Smooth muscle cell (in vitro differentiated cells): Measurements from ENCODE around the gene HOXC5. TPM values are rescaled to one million over a fixed set of nuclear protein-coding genes. Genes with fewer than 3 reads are reported as not detected.

Source experiments
- DNase-seq: peaks from one replicate; lab custom pipeline; 2025; ENCODE audit not compliant: unreplicated experiment; lab: John Stamatoyannopoulos, UW
- H2AFZ ChIP-seq: fragments of 200-600 bp; sonication (generic); 2 replicates; pipeline ENCODE4 v1.6.0; 2016; ENCODE audit warnings: antibody characterized with exemption, low read depth, mild to moderate bottlenecking
- H3F3A ChIP-seq: fragments of 200-600 bp; sonication (generic); 2 replicates; pipeline ENCODE4 v1.6.0; 2017; ENCODE audit warnings: antibody characterized with exemption, low read depth
- H3K27ac ChIP-seq: fragments of 200-600 bp; sonication (generic); 2 replicates; pipeline ENCODE4 v1.5.1; 2016; ENCODE audit warnings: low read depth, mild to moderate bottlenecking
- H3K27me3 ChIP-seq: fragments of 200-600 bp; sonication (generic); 2 replicates; pipeline ENCODE4 v1.6.1; 2016; ENCODE audit warnings: low read depth, mild to moderate bottlenecking
- H3K36me3 ChIP-seq: fragments of 200-600 bp; sonication (generic); 2 replicates; pipeline ENCODE4 v1.5.1; 2016; ENCODE audit warnings: low read depth
- H3K4me1 ChIP-seq: fragments of 200-600 bp; sonication (generic); 2 replicates; pipeline ENCODE4 v1.5.1; 2016; ENCODE audit warnings: low read depth
- H3K4me2 ChIP-seq: fragments of 200-600 bp; sonication (generic); 2 replicates; pipeline ENCODE4 v1.6.0; 2016; ENCODE audit warnings: mild to moderate bottlenecking
- H3K4me3 ChIP-seq: fragments of 200-600 bp; sonication (generic); 2 replicates; pipeline ENCODE4 v1.5.1; 2016; ENCODE audit warnings: mild to moderate bottlenecking
- H3K79me2 ChIP-seq: fragments of 200-600 bp; sonication (generic); 2 replicates; pipeline ENCODE4 v1.6.0; 2016; ENCODE audit warnings: low read depth, mild to moderate bottlenecking
- H3K9ac ChIP-seq: fragments of 200-600 bp; sonication (generic); 2 replicates; pipeline ENCODE4 v1.6.0; 2016; ENCODE audit warnings: low read depth
- H3K9me3 ChIP-seq: fragments of 200-600 bp; sonication (generic); replicated peaks from 2 replicates; pipeline ENCODE4 v1.5.1; 2016; ENCODE audit warnings: low read depth
- H4K20me1 ChIP-seq: fragments of 200-600 bp; sonication (generic); 2 replicates; pipeline ENCODE4 v1.6.0; 2016; ENCODE audit warnings: low read depth
- WGBS: methylation state at CpG from one replicate; pipeline ENCODE4 v1.1.7; 2016; ENCODE audit warnings: low lambda C conversion rate; 5-methylcytosine and 5-hydroxymethylcytosine counted together
- polyA plus RNA-seq: library from polyadenylated mRNA; unstranded; fragments of >200 nt; fragmentation: Nextera tagmentation; extraction: Ambion mirVana; gene quantifications from 2 replicates; pipeline ENCODE4 v1.2.1, GENCODE V29; 2016
- total RNA-seq: library from RNA; depleted of rRNA; stranded (reverse); fragments of >200 nt; gene quantifications from 2 replicates; pipeline ENCODE4 v1.2.3, GENCODE V29; 2014
- TF ChIP-seq, protein P1 (sequence below): fragments of 200-600 bp; sonication (generic); IDR thresholded peaks from 2 replicates; pipeline ENCODE4 v1.5.1; 2017; ENCODE audit warnings: borderline replicate concordance, mild to moderate bottlenecking, antibody characterized with exemption; ENCODE audit not compliant: insufficient read depth, poor library complexity, severe bottlenecking

HOXC5 gene
- total and polyA plus RNA-seq, 2 experiments from 2014 or later: 0.54 to 1.3 TPM

GRCh38 chr12:54010053-54010971, 22.5 kb upstream of the HOXC5 start:
- H3K27me3 ChIP-seq: peaks cover 98% of the 10 kb centered on the region
- H3K27ac ChIP-seq: no peak overlapping the region
- H3K9me3 ChIP-seq: no peaks in the 10 kb centered on the region
- WGBS: 30% methylated on average over 10 of the region's 10 CpGs
- no peak for DNase-seq
- H3F3A ChIP-seq: no peaks in the 10 kb centered on the region
- peaks cover 3% of the 10 kb centered on the region for H3K4me1 ChIP-seq
- H3K9ac ChIP-seq: no peak overlapping the region
- TF ChIP-seq, protein P1, sequence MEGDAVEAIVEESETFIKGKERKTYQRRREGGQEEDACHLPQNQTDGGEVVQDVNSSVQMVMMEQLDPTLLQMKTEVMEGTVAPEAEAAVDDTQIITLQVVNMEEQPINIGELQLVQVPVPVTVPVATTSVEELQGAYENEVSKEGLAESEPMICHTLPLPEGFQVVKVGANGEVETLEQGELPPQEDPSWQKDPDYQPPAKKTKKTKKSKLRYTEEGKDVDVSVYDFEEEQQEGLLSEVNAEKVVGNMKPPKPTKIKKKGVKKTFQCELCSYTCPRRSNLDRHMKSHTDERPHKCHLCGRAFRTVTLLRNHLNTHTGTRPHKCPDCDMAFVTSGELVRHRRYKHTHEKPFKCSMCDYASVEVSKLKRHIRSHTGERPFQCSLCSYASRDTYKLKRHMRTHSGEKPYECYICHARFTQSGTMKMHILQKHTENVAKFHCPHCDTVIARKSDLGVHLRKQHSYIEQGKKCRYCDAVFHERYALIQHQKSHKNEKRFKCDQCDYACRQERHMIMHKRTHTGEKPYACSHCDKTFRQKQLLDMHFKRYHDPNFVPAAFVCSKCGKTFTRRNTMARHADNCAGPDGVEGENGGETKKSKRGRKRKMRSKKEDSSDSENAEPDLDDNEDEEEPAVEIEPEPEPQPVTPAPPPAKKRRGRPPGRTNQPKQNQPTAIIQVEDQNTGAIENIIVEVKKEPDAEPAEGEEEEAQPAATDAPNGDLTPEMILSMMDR: no peak
- H2AFZ ChIP-seq: no peak overlapping the region
- peak overlapping the region; percentile 77 for H3K4me2 ChIP-seq
- peak overlapping the region; percentile 49 for H3K4me3 ChIP-seq
- H4K20me1 ChIP-seq: no peaks in the 10 kb centered on the region
- no peaks in the 10 kb centered on the region for H3K79me2 ChIP-seq
- H3K36me3 ChIP-seq: no peaks in the 10 kb centered on the region

DNA sequence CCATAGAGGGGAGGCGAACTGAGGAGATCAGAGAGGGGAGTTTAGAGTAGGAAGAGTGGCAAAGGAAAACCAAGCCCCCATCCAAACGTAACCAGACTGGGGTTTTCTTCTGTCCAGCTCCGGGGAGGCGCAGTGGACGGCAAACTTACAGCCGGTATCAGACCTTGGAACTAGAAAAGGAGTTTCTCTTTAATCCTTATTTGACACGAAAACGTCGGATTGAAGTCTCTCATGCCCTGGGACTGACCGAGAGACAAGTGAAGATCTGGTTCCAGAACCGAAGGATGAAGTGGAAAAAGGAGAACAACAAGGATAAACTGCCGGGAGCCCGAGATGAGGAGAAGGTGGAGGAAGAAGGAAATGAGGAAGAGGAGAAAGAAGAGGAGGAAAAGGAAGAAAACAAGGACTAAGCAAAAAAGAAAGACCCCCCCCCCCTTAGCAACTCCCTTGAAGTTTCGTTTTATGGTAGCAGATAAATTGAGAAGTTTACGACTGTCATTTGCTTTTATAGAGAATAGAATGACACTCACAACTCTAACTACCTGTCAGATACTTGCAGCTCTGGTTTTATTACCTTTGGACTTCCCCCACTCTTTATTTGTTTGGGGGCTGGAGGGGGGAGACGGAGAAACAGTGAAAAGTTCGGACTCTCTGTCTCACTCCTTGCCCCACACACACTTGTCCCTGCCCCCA, 21.7 kb upstream of the HOXC5 start:
- Histone ChIP-seq H3K4me2 (peak overlapping the region; percentile 71), H3K27ac (no peak overlapping the region), H4K20me1 (no peaks in the 10 kb centered on the region), H3K9me3 (no peaks in the 10 kb centered on the region), H2AFZ (no peak overlapping the region), H3K79me2 (no peaks in the 10 kb centered on the region), H3F3A (no peaks in the 10 kb centered on the region), H3K9ac (no peak overlapping the region), H3K4me3 (peak overlapping the region; percentile 49), H3K27me3 (peaks cover 98% of the 10 kb centered on the region), H3K36me3 (no peaks in the 10 kb centered on the region), H3K4me1 (peaks cover 3% of the 10 kb centered on the region)
- WGBS: 15% methylated on average over 17 of the region's 17 CpGs
- TF ChIP-seq, protein P1: no peak
- DNase-seq: no peak

DNA sequence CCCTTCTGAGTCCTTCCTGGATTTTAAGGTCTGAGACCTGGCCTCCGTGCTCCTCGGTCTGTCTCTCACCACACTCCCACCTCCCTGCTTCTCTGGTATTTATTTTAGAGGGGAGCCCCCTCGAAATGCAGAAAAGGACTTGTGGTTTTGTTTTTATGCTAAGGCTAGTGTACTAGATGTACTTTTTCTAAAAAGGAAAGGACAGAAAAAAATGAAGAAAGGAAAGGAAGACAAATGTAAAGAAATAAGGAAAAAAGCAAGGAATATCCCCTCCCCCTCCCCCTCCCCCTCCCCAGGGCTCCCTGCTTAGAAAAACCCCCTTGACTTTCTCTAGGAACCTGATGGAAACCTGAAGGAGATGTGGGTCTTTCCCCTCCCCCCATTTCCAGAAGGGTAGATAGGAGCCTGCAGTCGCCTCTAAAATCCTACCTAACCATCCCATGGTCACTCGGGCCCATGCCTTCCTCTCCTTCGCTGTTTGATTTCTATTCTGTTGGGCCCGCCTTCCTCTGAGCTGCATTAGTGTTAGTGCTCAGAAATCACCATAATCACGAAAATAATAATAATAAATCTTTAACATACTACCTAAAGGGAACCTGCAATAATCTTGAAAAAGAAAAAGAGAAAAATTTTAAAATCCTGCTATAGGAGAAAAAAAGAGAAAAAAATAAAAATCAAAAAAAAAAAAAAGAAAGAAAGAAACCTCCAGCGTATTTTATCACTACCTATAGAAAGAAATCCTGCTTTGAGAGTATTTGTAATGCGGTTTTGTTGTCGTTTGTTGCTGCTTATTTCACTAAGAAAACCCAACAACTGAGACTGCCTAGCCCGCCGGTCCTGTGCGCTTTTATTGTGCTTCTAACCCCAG, 21.0 kb upstream of the HOXC5 start:
- peaks cover 98% of the 10 kb centered on the region for H3K27me3 ChIP-seq
- no peaks in the 10 kb centered on the region for H3K79me2 ChIP-seq
- TF ChIP-seq, protein P1: no peak
- peak overlapping the region; percentile 71 for H3K4me2 ChIP-seq
- H3K4me3 ChIP-seq: peak overlapping the region; percentile 49
- 29% methylated on average over 14 of the region's 14 CpGs for WGBS
- H3K27ac ChIP-seq: no peak overlapping the region
- no peak overlapping the region for H3K9ac ChIP-seq
- H3K36me3 ChIP-seq: no peaks in the 10 kb centered on the region
- H2AFZ ChIP-seq: no peak overlapping the region
- no peaks in the 10 kb centered on the region for H3F3A ChIP-seq
- H4K20me1 ChIP-seq: no peaks in the 10 kb centered on the region
- H3K4me1 ChIP-seq: peaks cover 3% of the 10 kb centered on the region
- no peak for DNase-seq
- no peaks in the 10 kb centered on the region for H3K9me3 ChIP-seq
